ENCODE results near the gene MSS51. TPM values are rescaled to one million over a fixed set of nuclear protein-coding genes. Genes with fewer than 3 reads are reported as not detected.

MSS51 gene
- total RNA-seq (2014; rRNA removed; shearing (Covaris generic); ENCODE audit: low replicate concordance), result 0.41 TPM in 1 of 2 replicates, not detected in the other

DNA sequence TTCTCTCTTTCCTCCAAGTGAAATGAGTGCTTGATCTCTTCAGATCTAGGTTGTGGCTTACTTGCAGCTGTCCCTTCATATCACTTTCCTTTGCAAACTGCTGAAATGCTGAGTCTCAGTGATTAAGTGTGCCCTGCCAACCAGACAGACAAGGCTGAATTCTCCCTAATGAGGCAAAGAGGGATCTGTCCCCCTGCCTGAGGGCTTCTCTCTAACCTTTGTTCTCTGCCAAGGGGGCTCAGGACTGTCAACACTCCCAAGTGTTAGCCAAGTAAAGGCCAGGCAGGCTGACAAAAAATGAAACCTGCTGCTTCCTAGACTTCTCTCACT, at the start of gene MSS51:
TSS of gene MSS51 (minus strand) at position 24 of the 330 bp plus-strand sequence. CDS start 5,277 bp downstream, outside the sequence.
- no peak for DNase-seq (ENCODE audit: low read depth)
- in situ Hi-C loops (cut with HindIII; ENCODE audit: low pct_unique_long_range_greater_than_20kb, low sequenced_read_pairs), result no loop called here

- DNase-seq (ENCODE audit: low read depth), result peak; percentile 38
- in situ Hi-C loops (cut with HindIII; ENCODE audit: low pct_unique_long_range_greater_than_20kb, low sequenced_read_pairs), result no loop called here
These were observed 46.8 kb upstream of the MSS51 start for GRCh38 chr10:73480158-73480557.

- DNase-seq (ENCODE audit: low read depth), result no peak
- in situ Hi-C loops (cut with HindIII; ENCODE audit: low pct_unique_long_range_greater_than_20kb, low sequenced_read_pairs), result no loop called here
These were observed 45.3 kb upstream of the MSS51 start for GRCh38 chr10:73478636-73479035.

- in situ Hi-C loops (cut with HindIII; ENCODE audit: low pct_unique_long_range_greater_than_20kb, low sequenced_read_pairs), result no loop called here
- no peak for DNase-seq (ENCODE audit: low read depth)
These were observed 37.9 kb upstream of the MSS51 start for GRCh38 chr10:73471226-73471625.

DNA sequence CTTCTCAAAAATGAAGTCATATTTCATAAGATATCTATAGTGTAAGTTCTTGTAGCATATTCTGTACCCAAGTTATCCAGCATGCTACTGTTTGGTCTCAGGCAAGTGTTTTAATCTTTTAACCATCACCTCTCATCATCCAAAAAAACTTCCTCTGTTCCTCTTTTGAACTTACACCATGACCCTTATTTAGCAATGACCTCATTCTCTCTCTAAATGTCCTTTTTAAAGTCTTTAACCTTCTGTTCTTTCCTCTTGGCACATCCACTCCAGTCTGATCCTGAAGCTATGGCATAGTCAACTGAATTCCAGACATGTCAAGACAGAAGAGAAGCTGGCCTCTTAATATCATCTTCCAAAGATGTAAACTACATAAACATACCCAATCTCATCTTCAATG, 36.2 kb upstream of the MSS51 start:
- DNase-seq (ENCODE audit: low read depth), result no peak
- in situ Hi-C loops (cut with HindIII; ENCODE audit: low pct_unique_long_range_greater_than_20kb, low sequenced_read_pairs), result no loop called here

- in situ Hi-C loops (cut with HindIII; ENCODE audit: low pct_unique_long_range_greater_than_20kb, low sequenced_read_pairs), result no loop called here
- DNase-seq (ENCODE audit: low read depth), result no peak
These were observed 33.8 kb upstream of the MSS51 start for GRCh38 chr10:73467206-73467605.

DNA sequence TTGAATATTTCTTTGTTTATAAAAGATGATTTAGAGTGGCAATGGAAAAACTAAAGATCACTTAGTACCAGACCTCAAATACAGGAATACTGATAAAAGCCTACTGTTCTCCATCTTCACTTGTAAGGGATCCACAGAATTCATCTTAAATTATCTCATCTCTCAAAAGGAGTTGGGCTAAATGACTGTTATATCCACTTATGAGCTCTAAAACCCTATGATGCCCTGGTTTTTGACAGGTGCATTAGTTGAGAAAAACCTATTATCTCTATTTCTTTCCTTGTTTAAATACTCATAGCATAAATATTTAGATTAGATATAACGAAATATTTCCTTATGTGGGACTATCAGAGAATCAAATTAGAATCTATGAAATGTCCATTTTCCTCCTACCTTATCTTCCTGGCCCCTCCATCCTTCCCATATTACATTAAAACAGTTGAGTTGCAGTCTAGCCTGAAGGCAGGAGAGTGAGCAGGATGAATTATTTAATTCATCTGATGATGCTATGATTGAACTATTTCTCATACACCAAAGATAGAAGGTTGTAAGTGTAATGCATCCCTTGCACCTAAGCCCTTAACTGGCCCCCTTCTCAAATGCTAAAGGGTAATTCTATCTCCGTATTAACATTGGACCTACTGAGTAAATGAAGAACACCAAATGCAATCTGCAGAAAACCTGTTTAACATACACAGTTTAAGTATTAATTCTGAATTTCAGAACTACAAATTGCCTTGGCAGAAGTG, 32.8 kb upstream of the MSS51 start:
- no peak for DNase-seq (ENCODE audit: low read depth)
- in situ Hi-C loops (cut with HindIII; ENCODE audit: low pct_unique_long_range_greater_than_20kb, low sequenced_read_pairs), result no loop called here

- in situ Hi-C loops (cut with HindIII; ENCODE audit: low pct_unique_long_range_greater_than_20kb, low sequenced_read_pairs), result no loop called here
- no peak for DNase-seq (ENCODE audit: low read depth)
These were observed 27.5 kb upstream of the MSS51 start for GRCh38 chr10:73460897-73461296.

DNA sequence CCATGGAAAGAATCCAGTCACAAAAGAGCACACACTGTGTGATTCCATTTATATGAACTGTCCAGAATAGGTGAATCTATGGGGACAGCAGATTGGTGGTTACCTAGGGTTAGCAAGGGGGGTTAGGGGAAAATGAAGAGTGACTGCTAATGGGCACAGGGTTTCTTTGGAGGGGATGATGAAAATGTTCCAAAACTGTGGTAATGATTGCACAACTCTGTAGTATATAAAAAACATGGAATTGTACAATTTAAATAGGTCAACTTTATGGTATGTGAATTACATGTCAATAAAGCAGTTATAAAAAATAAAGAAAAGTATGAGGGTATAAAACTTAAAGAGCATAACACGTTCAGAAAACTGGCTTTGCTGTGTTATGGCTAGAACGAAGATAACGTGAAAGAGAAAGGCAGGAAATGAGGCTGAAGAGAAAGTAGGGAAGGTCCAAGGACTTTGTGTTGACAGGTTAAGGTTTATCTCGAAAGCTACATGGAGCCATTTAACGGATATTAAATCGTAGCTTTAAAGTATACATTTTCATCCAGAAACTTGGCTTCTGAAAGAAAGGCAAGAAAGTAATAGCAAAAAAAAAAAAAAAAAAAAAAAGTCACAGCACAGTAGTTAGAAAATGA, 26.4 kb upstream of the MSS51 start:
- DNase-seq (ENCODE audit: low read depth), result no peak
- in situ Hi-C loops (cut with HindIII; ENCODE audit: low pct_unique_long_range_greater_than_20kb, low sequenced_read_pairs), result no loop called here

DNA sequence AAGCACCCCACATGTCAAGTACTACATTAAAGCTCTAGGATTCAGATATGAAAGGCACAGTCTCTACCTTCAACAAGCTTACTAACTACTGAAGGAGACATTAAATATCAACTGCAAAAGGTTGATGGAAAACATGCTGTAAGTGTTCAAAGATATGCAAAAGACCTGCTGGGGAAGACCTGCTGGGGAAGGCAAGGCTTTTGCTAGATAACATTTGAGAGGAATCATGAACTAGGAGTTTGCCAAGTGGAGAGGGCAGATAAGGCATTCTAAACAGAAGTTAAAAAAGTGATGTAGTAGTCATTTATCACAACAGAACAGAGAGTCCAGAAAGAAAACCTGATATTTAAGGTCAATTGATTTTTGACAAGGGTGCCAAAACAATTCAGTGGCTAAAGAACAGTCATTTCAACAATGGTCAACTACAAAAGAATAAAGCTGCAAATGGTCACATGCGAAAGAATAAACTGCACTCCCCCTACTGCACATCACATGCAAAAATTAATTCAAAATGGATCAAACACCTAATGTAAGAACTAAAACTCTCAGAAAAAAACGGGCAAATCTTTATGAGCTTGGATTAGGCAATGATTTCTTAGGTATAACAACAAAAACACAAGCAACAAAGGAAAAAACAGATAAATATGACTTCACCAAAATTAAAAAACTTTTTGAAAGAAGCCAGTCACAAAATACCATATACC, 23.0 kb upstream of the MSS51 start:
- DNase-seq (ENCODE audit: low read depth), result no peak
- in situ Hi-C loops (cut with HindIII; ENCODE audit: low pct_unique_long_range_greater_than_20kb, low sequenced_read_pairs), result no loop called here

DNA sequence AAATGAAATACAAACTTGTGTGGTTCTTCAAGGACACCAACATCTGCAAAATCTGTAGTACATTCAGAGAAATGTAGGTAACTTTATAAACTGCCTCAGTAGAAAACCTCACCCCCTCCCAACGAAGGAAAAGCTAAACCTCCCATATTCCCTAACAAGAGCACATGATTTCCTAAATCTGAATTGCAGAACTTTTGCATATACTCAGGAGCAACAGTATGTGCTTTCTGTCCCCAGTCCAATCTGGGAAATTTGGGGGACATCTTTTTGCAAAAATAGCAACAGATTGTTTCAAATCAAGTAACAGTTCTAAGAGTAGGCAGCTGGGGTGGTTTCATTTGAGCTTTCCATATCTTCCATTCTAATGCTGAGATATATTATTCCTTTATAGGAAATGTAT, 15.8 kb upstream of the MSS51 start:
- in situ Hi-C loops (cut with HindIII; ENCODE audit: low pct_unique_long_range_greater_than_20kb, low sequenced_read_pairs), result no loop called here
- no peak for DNase-seq (ENCODE audit: low read depth)

GRCh38 chr10:73448384-73448783, 15.0 kb upstream of the MSS51 start:
- in situ Hi-C loops (cut with HindIII; ENCODE audit: low pct_unique_long_range_greater_than_20kb, low sequenced_read_pairs), result no loop called here

DNA sequence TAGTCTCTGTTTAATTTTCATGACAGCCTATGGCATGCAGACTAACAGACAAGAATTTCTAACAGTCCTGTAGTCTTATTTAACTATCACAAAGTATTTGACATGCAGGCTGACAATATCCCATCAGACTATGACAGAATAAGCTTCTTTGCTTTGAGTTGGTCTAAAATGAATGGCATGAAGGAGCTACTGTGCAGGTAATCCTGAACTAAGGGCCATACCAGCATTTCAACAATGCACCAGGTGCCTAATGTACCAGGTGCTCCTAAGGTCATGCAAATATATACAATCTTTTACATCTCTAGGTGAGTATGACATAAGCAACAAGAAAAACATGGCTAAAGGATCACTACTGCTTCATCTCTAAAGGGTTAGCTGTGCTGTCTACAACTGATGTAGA, 13.6 kb upstream of the MSS51 start:
- DNase-seq (ENCODE audit: low read depth), result no peak
- in situ Hi-C loops (cut with HindIII; ENCODE audit: low pct_unique_long_range_greater_than_20kb, low sequenced_read_pairs), result no loop called here

More at GRCh38 chr10:73448384-73448783, 15.0 kb upstream of the MSS51 start:
- DNase-seq (ENCODE audit: low read depth), result no peak

DNA sequence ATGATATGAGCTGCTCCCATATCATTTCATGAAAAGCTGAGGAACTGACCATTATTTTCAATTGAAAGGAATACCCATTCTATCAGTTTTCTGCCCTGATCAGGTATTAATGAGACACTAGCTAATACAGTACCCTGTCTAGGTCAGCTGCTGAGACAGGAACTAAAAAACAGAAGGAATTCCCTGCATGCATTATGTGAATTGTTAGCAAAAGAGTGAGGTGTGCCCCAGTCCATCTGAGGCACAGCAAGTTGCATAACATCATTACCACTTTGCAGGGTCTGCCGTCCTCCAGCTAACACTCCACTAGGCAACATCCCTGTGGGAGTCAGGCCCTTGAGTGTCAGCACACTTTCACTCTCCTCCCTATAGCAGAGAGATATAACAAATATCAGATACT, 11.1 kb upstream of the MSS51 start:
- in situ Hi-C loops (cut with HindIII; ENCODE audit: low pct_unique_long_range_greater_than_20kb, low sequenced_read_pairs), result no loop called here
- DNase-seq (ENCODE audit: low read depth), result no peak

DNA sequence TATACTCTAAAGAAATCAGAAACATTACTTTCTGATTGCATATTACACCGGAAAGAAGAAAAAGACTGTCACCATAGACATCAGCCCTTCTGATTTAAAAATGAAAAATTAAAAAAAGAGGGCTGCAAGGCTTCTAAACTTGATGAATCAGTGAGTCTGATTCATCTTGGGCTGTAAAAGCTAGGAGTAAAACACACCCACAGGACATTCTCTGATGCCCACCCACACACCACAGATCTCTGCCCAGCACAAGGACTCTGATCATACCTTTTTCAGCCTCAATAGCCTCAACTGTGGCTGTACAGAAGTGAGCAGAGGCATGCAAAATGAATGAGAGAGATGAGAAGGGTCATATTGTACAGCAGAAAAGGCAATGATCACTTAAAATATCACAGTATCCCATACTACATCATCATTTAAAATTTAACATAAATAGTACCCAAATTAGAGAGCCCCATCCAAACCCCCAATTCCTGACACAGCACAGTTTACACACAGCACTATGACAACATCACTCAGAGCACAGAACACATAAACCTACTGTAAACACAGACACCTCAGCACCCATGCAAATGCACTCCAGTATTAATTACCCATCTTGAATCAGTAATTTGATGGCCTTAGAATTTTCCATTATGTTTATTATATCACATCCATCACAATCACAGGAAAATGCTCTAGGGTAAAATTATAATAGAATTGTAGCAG, 6.4 kb upstream of the MSS51 start:
- DNase-seq (ENCODE audit: low read depth), result no peak
- in situ Hi-C loops (cut with HindIII; ENCODE audit: low pct_unique_long_range_greater_than_20kb, low sequenced_read_pairs), result no loop called here

GRCh38 chr10:73439055-73439454, 5.7 kb upstream of the MSS51 start:
- in situ Hi-C loops (cut with HindIII; ENCODE audit: low pct_unique_long_range_greater_than_20kb, low sequenced_read_pairs), result no loop called here
- no peak for DNase-seq (ENCODE audit: low read depth)

- in situ Hi-C loops (cut with HindIII; ENCODE audit: low pct_unique_long_range_greater_than_20kb, low sequenced_read_pairs), result no loop called here
- DNase-seq (ENCODE audit: low read depth), result no peak
These were observed 469 bp downstream of the MSS51 start for GRCh38 chr10:73432646-73433537.

DNA sequence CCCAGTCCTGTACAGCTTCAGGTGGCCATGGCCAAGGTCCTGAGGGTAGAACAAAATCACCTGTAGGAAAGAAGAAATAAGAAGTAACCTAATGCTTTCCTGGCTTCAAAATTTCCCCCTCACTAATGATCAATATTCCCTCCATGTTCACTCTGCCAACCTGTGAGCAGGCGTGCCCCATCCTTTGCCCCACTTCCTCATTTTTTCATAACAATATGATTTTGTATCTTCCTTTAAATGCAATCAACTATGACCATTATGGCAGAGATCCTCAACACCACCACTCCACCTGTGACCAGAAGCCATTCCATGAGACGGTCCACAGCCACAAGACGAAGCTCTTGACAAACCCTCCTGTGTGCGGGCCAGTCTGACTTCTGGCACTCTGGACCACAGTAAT, 7.0 kb downstream of the MSS51 start:
- no peak for DNase-seq (ENCODE audit: low read depth)
- in situ Hi-C loops (cut with HindIII; ENCODE audit: low pct_unique_long_range_greater_than_20kb, low sequenced_read_pairs), result no loop called here

Data from Caki2 (cell line).